Neural cell (in vitro differentiated cells): Measurements from ENCODE around the gene MPND. TPM values are rescaled to one million over a fixed set of nuclear protein-coding genes. Genes with fewer than 3 reads are reported as not detected.
A peak's percentile ranks its signal among the peaks of the same experiment; 100 is the strongest.

Experiments
- H2AFZ ChIP-seq: fragments of 200-600, 300-800 bp; sonication (generic), shearing (Covaris generic); 2 replicates; pipeline ENCODE4 v1.6.0; 2014; ENCODE audit warnings: low read depth, mild to moderate bottlenecking, antibody characterized with exemption, low read length, moderate library complexity
- H3F3A ChIP-seq: fragments of 200-600 bp; shearing (Covaris generic); 2 replicates; pipeline ENCODE4 v1.6.1; 2016; ENCODE audit warnings: mild to moderate bottlenecking, moderate library complexity, mixed read lengths, antibody characterized with exemption, low read length; ENCODE audit not compliant: insufficient read depth, poor library complexity, severe bottlenecking
- H3K27ac ChIP-seq: fragments of 200-600, 300-800 bp; sonication (generic), shearing (Covaris generic); 2 replicates; pipeline ENCODE4 v1.5.1; 2014; ENCODE audit warnings: mild to moderate bottlenecking, low read length, moderate library complexity
- H3K27me3 ChIP-seq: fragments of 300-800, 200-600 bp; sonication (generic), shearing (Covaris generic); 2 replicates; pipeline ENCODE4 v1.6.0; 2014; ENCODE audit warnings: mild to moderate bottlenecking, low read depth, low read length, moderate library complexity; ENCODE audit not compliant: insufficient read depth
- H3K36me3 ChIP-seq: fragments of 300-800, 200-600 bp; sonication (generic), shearing (Covaris generic); 2 replicates; pipeline ENCODE4 v1.5.1; 2014; ENCODE audit warnings: mild to moderate bottlenecking, antibody characterized with exemption, low read length, moderate library complexity; ENCODE audit not compliant: insufficient read depth
- H3K4me2 ChIP-seq: fragments of 300-800, 200-600 bp; sonication (generic), shearing (Covaris generic); 2 replicates; pipeline ENCODE4 v1.6.0; 2014; ENCODE audit warnings: mild to moderate bottlenecking, low read length
- H3K4me3 ChIP-seq: fragments of 300-800, 200-600 bp; sonication (generic), shearing (Covaris generic); 2 replicates; pipeline ENCODE4 v1.5.1; 2014; ENCODE audit warnings: mild to moderate bottlenecking, low read length, moderate library complexity
- H3K79me2 ChIP-seq: fragments of 200-600 bp; shearing (Covaris generic); replicated peaks from 2 replicates; pipeline ENCODE4 v1.6.0; 2014; ENCODE audit warnings: mild to moderate bottlenecking, low read length, moderate library complexity; ENCODE audit not compliant: insufficient read depth
- H3K9ac ChIP-seq: fragments of 300-800, 200-600 bp; sonication (generic), shearing (Covaris generic); 2 replicates; pipeline ENCODE4 v1.6.1; 2016; ENCODE audit warnings: mild to moderate bottlenecking, low read length, mixed read lengths
- H3K9me2 ChIP-seq: fragments of 200-600 bp; shearing (Covaris generic); 2 replicates; pipeline ENCODE4 v1.6.1; 2016; ENCODE audit warnings: mild to moderate bottlenecking, low read length, mixed read lengths; ENCODE audit not compliant: insufficient read depth
- H3K9me3 ChIP-seq: fragments of 200-600, 300-800 bp; sonication (generic), shearing (Covaris generic); 2 replicates; pipeline ENCODE4 v1.6.1; 2016; ENCODE audit warnings: mild to moderate bottlenecking, mixed run types, low read length, moderate library complexity, mixed read lengths
- H4K20me1 ChIP-seq: fragments of 200-600 bp; shearing (Covaris generic); 2 replicates; pipeline ENCODE4 v1.6.1; 2016; ENCODE audit warnings: mild to moderate bottlenecking, mixed run types; ENCODE audit not compliant: insufficient read depth
- CTCF ChIP-seq: fragments of 450-650 bp; IDR thresholded peaks from 2 replicates; pipeline ENCODE4 v1.5.1; 2014; ENCODE audit warnings: antibody characterized with exemption, mild to moderate bottlenecking, moderate library complexity; ENCODE audit not compliant: poor library complexity, severe bottlenecking
- EP300 ChIP-seq: fragments of 450-650 bp; conservative IDR thresholded peaks from 2 replicates; pipeline ENCODE4 v1.6.1; 2014; ENCODE audit warnings: antibody characterized with exemption, mild to moderate bottlenecking, moderate library complexity; ENCODE audit not compliant: poor library complexity, severe bottlenecking
- EZH2 ChIP-seq: fragments of 200-600, 300-800 bp; shearing (Covaris generic), sonication (generic); IDR thresholded peaks from 2 replicates; pipeline ENCODE4 v1.6.1; 2014; ENCODE audit warnings: antibody characterized with exemption, low read length, borderline replicate concordance, mild to moderate bottlenecking; ENCODE audit not compliant: insufficient read depth, poor library complexity, severe bottlenecking
- MXI1 ChIP-seq: fragments of 450-650 bp; conservative IDR thresholded peaks from 2 replicates; pipeline ENCODE4 v1.6.1; 2014; ENCODE audit warnings: antibody characterized with exemption, mild to moderate bottlenecking; ENCODE audit not compliant: poor library complexity, severe bottlenecking
- POLR2AphosphoS5 ChIP-seq: IDR thresholded peaks from 2 replicates; pipeline ENCODE4 v1.6.1; 2012
- RAD21 ChIP-seq: fragments of 450-650 bp; conservative IDR thresholded peaks from 2 replicates; pipeline ENCODE4 v1.6.1; 2014; ENCODE audit warnings: antibody characterized with exemption, mild to moderate bottlenecking, moderate library complexity
- REST ChIP-seq: IDR thresholded peaks from 2 replicates; pipeline ENCODE4 v1.6.1; 2012; ENCODE audit warnings: borderline replicate concordance
- SMC3 ChIP-seq: fragments of 450-650 bp; conservative IDR thresholded peaks from 2 replicates; pipeline ENCODE4 v1.6.1; 2014; ENCODE audit warnings: antibody characterized with exemption, mild to moderate bottlenecking, moderate library complexity; ENCODE audit not compliant: poor library complexity
- TAF1 ChIP-seq: IDR thresholded peaks from 2 replicates; pipeline ENCODE4 v1.6.1; 2012; ENCODE audit warnings: low read depth
- polyA plus RNA-seq: library from polyadenylated mRNA; depleted of rRNA; stranded (reverse); fragments of >200 nt; gene quantifications from 2 replicates; pipeline ENCODE4 v1.2.3, GENCODE V29; 2014

MPND gene
- polyA plus RNA-seq, 1 donor from 2014 or later: 34.8 TPM

GRCh38 chr19:4403005-4403761 lies 59.8 kb downstream of the MPND start:
- peak overlapping the region; percentile 27 for H2AFZ ChIP-seq
- H3K36me3 ChIP-seq: no peaks in the 10 kb centered on the region
- no peaks in the 10 kb centered on the region for H3K9me2 ChIP-seq
- TF ChIP-seq POLR2AphosphoS5 (no peak), SMC3 (no peak), EZH2 (no peak), MXI1 (no peak), CTCF (no peak), EP300 (no peak), REST (no peak), TAF1 (no peak), RAD21 (no peak)
- H4K20me1 ChIP-seq: no peaks in the 10 kb centered on the region
- no peaks in the 10 kb centered on the region for H3F3A ChIP-seq
- H3K27ac ChIP-seq: no peak overlapping the region
- no peaks in the 10 kb centered on the region for H3K27me3 ChIP-seq
- peak overlapping the region; percentile 68 for H3K9ac ChIP-seq
- peak overlapping the region; percentile 80 for H3K4me2 ChIP-seq
- H3K4me3 ChIP-seq: peak overlapping the region; percentile 86
- peaks cover 51% of the 10 kb centered on the region for H3K79me2 ChIP-seq
- H3K9me3 ChIP-seq: no peaks in the 10 kb centered on the region

GRCh38 chr19:4405977-4406376 lies 62.6 kb downstream of the MPND start:
- no peaks in the 10 kb centered on the region for H3F3A ChIP-seq
- H3K36me3 ChIP-seq: no peaks in the 10 kb centered on the region
- H3K9ac ChIP-seq: no peak overlapping the region
- H4K20me1 ChIP-seq: no peaks in the 10 kb centered on the region
- no peak overlapping the region for H3K4me3 ChIP-seq
- no peaks in the 10 kb centered on the region for H3K9me3 ChIP-seq
- no peaks in the 10 kb centered on the region for H3K9me2 ChIP-seq
- H3K27me3 ChIP-seq: no peaks in the 10 kb centered on the region
- H3K27ac ChIP-seq: no peak overlapping the region
- peaks cover 33% of the 10 kb centered on the region for H3K79me2 ChIP-seq
- no peak for TF ChIP-seq SMC3
- no peak for TF ChIP-seq EZH2
- no peak for TF ChIP-seq POLR2AphosphoS5
- H3K4me2 ChIP-seq: no peak overlapping the region
- H2AFZ ChIP-seq: no peak overlapping the region
